Measurements from ENCODE around the gene ALOXE3. TPM values are rescaled to one million over a fixed set of nuclear protein-coding genes. Genes with fewer than 3 reads are reported as not detected.
"Not testable (repeated sequence)": the region's sequence is repeated elsewhere in the genome, so short reads cannot be mapped to it uniquely, and the experiment has no call there.

The ALOXE3 gene
- total and polyA plus RNA-seq, 4 experiments from 2014 or later = 0.20 to 0.33 (median 0.32) TPM; not detected in 1

DNA sequence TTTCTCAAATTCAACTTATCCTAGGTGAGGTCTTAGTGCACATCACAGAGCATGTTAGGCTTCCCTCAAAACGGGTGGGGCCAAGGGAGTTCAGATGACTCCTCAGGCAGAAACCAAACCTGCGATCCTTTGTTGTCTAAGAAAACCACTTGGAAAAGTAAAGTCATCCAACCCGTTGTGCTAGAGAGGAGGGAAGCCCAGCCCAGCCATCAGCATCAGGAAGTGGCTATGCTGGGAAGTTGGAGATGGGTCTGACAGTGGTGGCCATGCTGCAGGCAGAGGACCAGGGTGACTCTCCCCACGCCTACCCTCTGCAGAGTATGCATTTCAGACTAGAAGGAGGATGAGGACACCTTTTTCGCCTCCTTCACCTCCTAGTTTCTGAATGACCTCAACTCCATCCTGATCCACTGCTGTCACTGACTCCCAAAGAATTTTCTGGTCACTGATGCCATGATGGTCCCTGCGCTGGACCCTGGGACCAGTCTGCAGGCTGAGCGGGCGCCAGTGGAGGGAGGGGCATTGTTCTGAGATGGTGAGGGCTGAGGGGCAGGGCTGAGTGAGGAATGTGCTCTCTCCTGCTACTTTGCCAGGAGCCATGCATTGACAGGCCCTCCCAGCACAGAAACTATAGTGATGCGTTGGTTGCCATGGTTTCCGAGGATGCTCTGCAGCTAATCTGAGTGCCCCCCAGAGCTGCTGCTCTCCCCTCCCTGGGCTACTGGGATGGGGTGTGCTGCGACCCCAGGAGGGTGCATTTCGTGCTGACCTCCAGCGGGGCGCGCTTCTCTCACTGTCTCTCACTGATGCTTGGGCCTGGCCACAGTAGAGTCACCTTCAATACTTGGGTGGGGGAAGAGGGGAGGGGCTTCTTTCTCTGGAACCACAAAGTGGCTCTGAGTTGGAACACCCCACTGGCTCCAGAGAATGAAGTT lies 51.2 kb downstream of the ALOXE3 start:
- DNase-seq = no peak
- ChIA-PET POLR2A (ENCODE audit: partially characterized antibody) (no interaction called here), CTCF (ENCODE audit: partially characterized antibody) (interaction anchor here (1.3 to 1.8 kb wide), 2 partner anchors 7 to 43 kb away, joined by 4 to 6 read pairs; no protein-coding TSS in a partner anchor)
- H3K4me3 Mint-ChIP-seq = no peak overlapping the region
- H3K36me3 Mint-ChIP-seq = no peaks in the 10 kb centered on the region
- peaks cover 19 to 24% of the 10 kb centered on the region in 2 donors for H3K27me3 Mint-ChIP-seq
- intact Hi-C loops (cut with micrococcal nuclease) = no loop called here
- no peaks in the 10 kb centered on the region for H3K36me3 ChIP-seq (ENCODE audit: insufficient read depth, low read length)
- peaks cover 0 to 4% (median 0%) of the 10 kb centered on the region in 8 donors for H3K9me3 Mint-ChIP-seq
- no peak overlapping the region for H3K27ac Mint-ChIP-seq
- peaks cover 0 to 4% (median 1%) of the 10 kb centered on the region in 4 donors for H3K4me1 Mint-ChIP-seq
- no peak overlapping the region for H3K4me3 ChIP-seq (ENCODE audit: low read length in 2 of 2)
- no peaks in the 10 kb centered on the region for H3K9me3 ChIP-seq (ENCODE audit: control insufficient read depth in 1 of 2, low read length in 2 of 2)
- peaks cover 28% of the 10 kb centered on the region for H3K27me3 ChIP-seq (ENCODE audit: insufficient read depth, low read length)
- no peak overlapping the region for H3K27ac ChIP-seq (ENCODE audit: low read depth, low read length)
- peaks cover 2% of the 10 kb centered on the region for H3K4me1 ChIP-seq (ENCODE audit: insufficient read depth, low read length)

DNA sequence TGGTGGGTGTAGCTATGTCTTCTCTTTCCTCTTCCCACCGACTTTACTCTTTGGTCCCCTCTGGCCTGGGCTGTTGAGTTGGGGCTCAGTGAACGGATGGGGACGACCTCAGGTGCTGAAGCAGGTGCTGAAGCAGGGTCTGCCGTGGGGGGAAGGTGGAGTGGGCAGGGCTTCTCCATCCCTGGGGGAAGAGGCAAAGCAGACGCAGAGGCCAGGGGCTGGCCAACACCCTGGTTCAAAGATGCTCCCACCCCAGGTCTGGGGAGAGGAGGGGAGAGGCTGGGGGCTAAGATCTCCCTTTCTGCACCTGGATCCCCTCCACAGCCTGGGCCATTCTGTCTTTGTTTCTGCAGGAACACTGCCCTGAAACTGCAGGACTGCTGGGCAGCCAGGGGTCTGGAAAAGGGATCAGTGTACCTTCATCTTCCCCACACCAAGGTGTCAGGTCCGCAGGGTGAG lies 53.7 kb downstream of the ALOXE3 start:
- H3K27ac Mint-ChIP-seq = no peak overlapping the region
- Histone ChIP-seq H3K9me3 (ENCODE audit: control insufficient read depth in 1 of 2, low read length in 2 of 2) (no peaks in the 10 kb centered on the region), H3K4me1 (ENCODE audit: insufficient read depth, low read length) (no peaks in the 10 kb centered on the region), H3K27me3 (ENCODE audit: insufficient read depth, low read length) (peaks cover 29% of the 10 kb centered on the region), H3K27ac (ENCODE audit: low read depth, low read length) (no peak overlapping the region), H3K36me3 (ENCODE audit: insufficient read depth, low read length) (no peaks in the 10 kb centered on the region), H3K4me3 (ENCODE audit: low read length in 2 of 2) (no peak overlapping the region)
- no peak overlapping the region for H3K4me3 Mint-ChIP-seq
- peaks cover 0 to 4% (median 0%) of the 10 kb centered on the region in 4 donors for H3K4me1 Mint-ChIP-seq
- POLR2A ChIA-PET (ENCODE audit: partially characterized antibody) = no interaction called here
- H3K36me3 Mint-ChIP-seq = no peaks in the 10 kb centered on the region
- peaks cover 0 to 4% (median 0%) of the 10 kb centered on the region in 8 donors for H3K9me3 Mint-ChIP-seq
- peaks cover 29 to 36% of the 10 kb centered on the region in 2 donors for H3K27me3 Mint-ChIP-seq
- CTCF ChIA-PET (ENCODE audit: partially characterized antibody) = no interaction called here
- intact Hi-C loops (cut with micrococcal nuclease) = loop anchor here (5.0 kb wide), 1 partner anchor 683 kb away; no protein-coding TSS in a partner anchor
- DNase-seq = no peak

DNA sequence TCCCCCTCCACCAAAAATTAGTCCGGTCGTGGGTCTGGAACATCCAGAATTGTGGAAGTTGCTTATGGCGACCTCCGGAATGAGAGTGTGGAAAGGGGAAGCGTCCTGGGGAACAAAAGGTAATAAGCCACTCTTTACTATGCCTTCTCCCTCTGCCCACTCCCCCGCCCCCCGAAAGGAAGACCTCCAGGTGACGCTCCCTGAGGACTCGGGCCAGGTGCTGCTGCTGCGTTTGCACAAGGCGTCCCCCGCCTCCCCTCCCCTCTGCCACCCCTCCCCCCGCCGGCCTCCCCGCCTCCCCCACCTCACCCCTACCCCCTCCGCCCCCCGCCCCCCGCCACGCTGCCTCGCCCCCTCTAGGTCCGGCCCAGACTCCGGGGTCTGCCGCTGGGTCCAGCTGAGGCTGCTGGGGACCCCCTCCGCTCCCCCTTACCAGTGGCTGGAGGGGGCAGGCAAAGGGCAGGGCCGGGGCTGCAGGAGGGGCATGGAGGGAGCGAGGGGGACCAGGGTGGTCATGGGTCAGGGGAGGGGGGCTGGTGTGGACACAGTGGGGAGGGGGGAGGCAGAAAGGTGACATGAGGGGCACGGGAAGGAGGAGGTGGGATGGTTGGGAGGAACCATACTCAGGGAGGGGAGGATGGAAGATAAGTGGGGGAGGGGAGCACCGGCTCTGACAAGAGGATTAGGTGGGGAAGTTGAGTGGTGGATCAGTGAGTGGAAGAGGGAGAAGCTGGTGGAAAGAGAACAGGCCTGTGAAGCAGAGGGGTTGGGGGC lies 54.4 kb downstream of the ALOXE3 start:
- Mint-ChIP-seq H3K4me1 (peaks cover 0 to 4% (median 0%) of the 10 kb centered on the region in 4 donors), H3K27ac (no peak overlapping the region), H3K9me3 (peaks cover 0 to 3% (median 0%) of the 10 kb centered on the region in 8 donors), H3K4me3 (no peak overlapping the region), H3K36me3 (no peaks in the 10 kb centered on the region), H3K27me3 (peaks cover 31 to 38% of the 10 kb centered on the region in 2 donors)
- CTCF ChIA-PET (ENCODE audit: partially characterized antibody) = no interaction called here
- no peaks in the 10 kb centered on the region for H3K36me3 ChIP-seq (ENCODE audit: insufficient read depth, low read length)
- H3K27me3 ChIP-seq (ENCODE audit: insufficient read depth, low read length) = peaks cover 36% of the 10 kb centered on the region
- intact Hi-C loops (cut with micrococcal nuclease) = loop anchor here (5.0 kb wide), 1 partner anchor 683 kb away; no protein-coding TSS in a partner anchor
- H3K27ac ChIP-seq (ENCODE audit: low read depth, low read length) = no peak overlapping the region
- H3K4me1 ChIP-seq (ENCODE audit: insufficient read depth, low read length) = no peaks in the 10 kb centered on the region
- no peak overlapping the region for H3K4me3 ChIP-seq (ENCODE audit: low read length in 2 of 2)
- POLR2A ChIA-PET (ENCODE audit: partially characterized antibody) = no interaction called here
- H3K9me3 ChIP-seq (ENCODE audit: control insufficient read depth in 1 of 2, low read length in 2 of 2) = no peaks in the 10 kb centered on the region
- no peak for DNase-seq

DNA sequence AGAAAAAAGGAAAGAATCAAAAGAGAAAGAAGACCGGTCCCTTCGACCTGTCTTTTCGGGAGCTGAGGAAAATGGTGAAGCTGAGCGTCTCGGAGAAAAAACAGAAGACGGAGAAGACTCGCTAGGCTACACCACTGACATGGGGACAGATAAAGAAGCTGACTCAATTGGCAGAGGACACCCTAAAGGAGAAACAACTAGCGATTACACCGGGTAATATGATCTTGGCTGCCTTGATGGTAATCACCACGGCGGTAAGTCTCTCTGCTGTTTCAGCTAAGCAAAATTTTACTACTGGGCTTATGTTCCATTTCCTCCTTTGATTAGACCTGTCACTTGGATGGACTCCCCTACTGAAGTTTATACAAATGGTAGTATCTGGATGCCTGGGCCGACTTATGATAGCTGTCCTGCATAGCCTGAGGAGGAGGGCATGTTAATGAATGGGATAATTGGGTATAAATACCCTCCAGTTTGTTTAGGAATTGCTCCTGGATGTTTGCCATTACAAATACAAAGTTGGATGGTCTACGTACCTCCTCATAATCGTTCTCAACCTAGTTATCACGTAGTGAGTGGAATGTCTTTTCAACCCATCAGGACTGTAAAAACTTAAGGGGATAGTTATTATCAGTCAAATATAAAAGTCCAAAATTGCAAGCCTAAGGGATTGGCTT lies 55.4 kb downstream of the ALOXE3 start:
- Mint-ChIP-seq H3K4me1 (peaks cover 0 to 4% (median 0%) of the 10 kb centered on the region in 4 donors), H3K4me3 (no peak overlapping the region), H3K27ac (no peak overlapping the region), H3K27me3 (peaks cover 34 to 41% of the 10 kb centered on the region in 2 donors), H3K9me3 (peaks cover 0 to 5% (median 0%) of the 10 kb centered on the region in 8 donors), H3K36me3 (no peaks in the 10 kb centered on the region)
- no peak overlapping the region for H3K4me3 ChIP-seq (ENCODE audit: low read length in 2 of 2)
- no peaks in the 10 kb centered on the region for H3K4me1 ChIP-seq (ENCODE audit: insufficient read depth, low read length)
- no peaks in the 10 kb centered on the region for H3K36me3 ChIP-seq (ENCODE audit: insufficient read depth, low read length)
- no peak for DNase-seq
- CTCF ChIA-PET (ENCODE audit: partially characterized antibody) = interaction anchor here (0.8 to 7.9 kb wide), 8 partner anchors 10 to 238 kb away, joined by 3 to 147 read pairs (median 14); partner anchors contain the start of gene ALOX12B
- H3K27me3 ChIP-seq (ENCODE audit: insufficient read depth, low read length) = peaks cover 38% of the 10 kb centered on the region
- intact Hi-C loops (cut with micrococcal nuclease) = loop anchor here (5.0 kb wide), 1 partner anchor 684 kb away; no protein-coding TSS in a partner anchor
- no peak overlapping the region for H3K27ac ChIP-seq (ENCODE audit: low read depth, low read length)
- H3K9me3 ChIP-seq (ENCODE audit: control insufficient read depth in 1 of 2, low read length in 2 of 2) = no peaks in the 10 kb centered on the region
- POLR2A ChIA-PET (ENCODE audit: partially characterized antibody) = no interaction called here

DNA sequence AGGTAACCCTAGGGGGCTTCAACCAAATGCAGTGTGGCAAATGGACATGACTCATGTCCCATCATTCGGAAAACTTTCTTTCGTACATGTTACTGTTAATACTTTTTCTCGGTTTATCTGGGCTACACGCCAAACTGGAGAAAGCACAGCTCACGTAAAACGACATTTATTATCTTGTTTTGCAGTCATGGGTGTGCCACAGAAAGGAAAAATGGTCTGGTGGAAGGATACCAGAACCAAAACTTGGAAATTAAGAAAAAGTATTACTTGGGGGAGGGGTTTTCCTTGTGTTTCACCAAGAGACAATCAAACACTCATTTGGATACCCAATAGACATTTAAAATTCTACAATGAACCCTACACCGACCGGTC lies 55.9 kb downstream of the ALOXE3 start:
- Histone ChIP-seq H3K27ac (ENCODE audit: low read depth, low read length) (no peak overlapping the region), H3K36me3 (ENCODE audit: insufficient read depth, low read length) (no peaks in the 10 kb centered on the region), H3K4me3 (ENCODE audit: low read length in 2 of 2) (no peak overlapping the region), H3K9me3 (ENCODE audit: control insufficient read depth in 1 of 2, low read length in 2 of 2) (no peaks in the 10 kb centered on the region), H3K27me3 (ENCODE audit: insufficient read depth, low read length) (peaks cover 38% of the 10 kb centered on the region), H3K4me1 (ENCODE audit: insufficient read depth, low read length) (no peaks in the 10 kb centered on the region)
- CTCF ChIA-PET (ENCODE audit: partially characterized antibody) = interaction anchor here (0.8 to 7.9 kb wide), 12 partner anchors 10 to 684 kb away, joined by 3 to 147 read pairs (median 14); partner anchors contain the start of gene ALOX12B
- peaks cover 0 to 5% (median 0%) of the 10 kb centered on the region in 8 donors for H3K9me3 Mint-ChIP-seq
- DNase-seq = no peak
- POLR2A ChIA-PET (ENCODE audit: partially characterized antibody) = no interaction called here
- H3K27ac Mint-ChIP-seq = no peak overlapping the region
- no peak overlapping the region for H3K4me3 Mint-ChIP-seq
- no peaks in the 10 kb centered on the region for H3K36me3 Mint-ChIP-seq
- intact Hi-C loops (cut with micrococcal nuclease) = loop anchor here (5.0 kb wide), 1 partner anchor 685 kb away; no protein-coding TSS in a partner anchor
- H3K4me1 Mint-ChIP-seq = peaks cover under 1 to 10% (median 2%) of the 10 kb centered on the region in 4 donors
- peaks cover 36 to 43% of the 10 kb centered on the region in 2 donors for H3K27me3 Mint-ChIP-seq

DNA sequence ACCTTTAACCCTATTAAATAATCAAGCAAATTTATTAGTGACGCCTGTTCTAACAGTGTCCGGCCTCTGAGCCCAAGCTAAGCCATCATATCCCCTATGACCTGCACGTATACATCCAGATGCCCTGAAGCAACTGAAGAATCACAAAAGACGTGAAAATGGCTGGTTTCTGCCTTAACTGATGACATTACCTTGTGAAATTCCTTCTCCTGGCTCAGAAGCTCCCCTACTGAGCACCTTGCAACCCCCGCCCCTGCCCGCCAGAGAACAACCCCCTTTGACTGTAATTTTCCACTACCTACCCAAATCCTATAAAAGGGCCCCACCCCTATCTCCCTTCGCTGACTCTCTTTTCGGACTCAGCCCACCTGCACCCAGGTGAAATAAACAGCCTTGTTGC lies 56.5 kb downstream of the ALOXE3 start:
- H3K9me3 Mint-ChIP-seq; H3K36me3 ChIP-seq (ENCODE audit: insufficient read depth, low read length); POLR2A ChIA-PET (ENCODE audit: partially characterized antibody); H3K9me3 ChIP-seq (ENCODE audit: control insufficient read depth in 1 of 2, low read length in 2 of 2); H3K4me1 ChIP-seq (ENCODE audit: insufficient read depth, low read length); H3K27ac ChIP-seq (ENCODE audit: low read depth, low read length); H3K27ac Mint-ChIP-seq; H3K4me3 ChIP-seq (ENCODE audit: low read length in 2 of 2); H3K4me3 Mint-ChIP-seq; H3K36me3 Mint-ChIP-seq; DNase-seq: not testable (repeated sequence)
- peaks cover 39 to 45% of the 10 kb centered on the region in 2 donors for H3K27me3 Mint-ChIP-seq
- peaks cover 1 to 11% (median 3%) of the 10 kb centered on the region in 4 donors for H3K4me1 Mint-ChIP-seq
- peaks cover 42% of the 10 kb centered on the region for H3K27me3 ChIP-seq (ENCODE audit: insufficient read depth, low read length)
- intact Hi-C loops (cut with micrococcal nuclease) = loop anchor here (2.0 to 5.0 kb wide), 3 partner anchors 57 to 685 kb away; partner anchors contain the start of gene ALOXE3
- CTCF ChIA-PET (ENCODE audit: partially characterized antibody) = interaction anchor here (1.2 to 7.9 kb wide), 14 partner anchors 10 to 684 kb away, joined by 3 to 147 read pairs (median 14); partner anchors contain the start of genes ALOX12B and ALOXE3

Measured in CD4-positive, alpha-beta memory T cell (primary cell).